ENCODE data around the gene MITF.

The MITF gene

GRCh38 chr3:69696367-69696766 lies 42.9 kb upstream of the MITF start:
- no peak overlapping the region for H2AFZ ChIP-seq
- TF ChIP-seq, protein P1, sequence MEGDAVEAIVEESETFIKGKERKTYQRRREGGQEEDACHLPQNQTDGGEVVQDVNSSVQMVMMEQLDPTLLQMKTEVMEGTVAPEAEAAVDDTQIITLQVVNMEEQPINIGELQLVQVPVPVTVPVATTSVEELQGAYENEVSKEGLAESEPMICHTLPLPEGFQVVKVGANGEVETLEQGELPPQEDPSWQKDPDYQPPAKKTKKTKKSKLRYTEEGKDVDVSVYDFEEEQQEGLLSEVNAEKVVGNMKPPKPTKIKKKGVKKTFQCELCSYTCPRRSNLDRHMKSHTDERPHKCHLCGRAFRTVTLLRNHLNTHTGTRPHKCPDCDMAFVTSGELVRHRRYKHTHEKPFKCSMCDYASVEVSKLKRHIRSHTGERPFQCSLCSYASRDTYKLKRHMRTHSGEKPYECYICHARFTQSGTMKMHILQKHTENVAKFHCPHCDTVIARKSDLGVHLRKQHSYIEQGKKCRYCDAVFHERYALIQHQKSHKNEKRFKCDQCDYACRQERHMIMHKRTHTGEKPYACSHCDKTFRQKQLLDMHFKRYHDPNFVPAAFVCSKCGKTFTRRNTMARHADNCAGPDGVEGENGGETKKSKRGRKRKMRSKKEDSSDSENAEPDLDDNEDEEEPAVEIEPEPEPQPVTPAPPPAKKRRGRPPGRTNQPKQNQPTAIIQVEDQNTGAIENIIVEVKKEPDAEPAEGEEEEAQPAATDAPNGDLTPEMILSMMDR (IDR thresholded peaks at IDR 0.05): no peak
- no peaks in the 10 kb centered on the region for H3K9me3 ChIP-seq (ENCODE audit: control insufficient read depth, low read length)
- no peak overlapping the region for H3K4me2 ChIP-seq (ENCODE audit: low read length)
- H3K27ac ChIP-seq: no peak overlapping the region
- H3K36me3 ChIP-seq (ENCODE audit: control insufficient read depth, insufficient read depth, low read length): no peaks in the 10 kb centered on the region
- no peaks in the 10 kb centered on the region for H3K79me2 ChIP-seq
- H3K4me1 ChIP-seq: peaks cover 5% of the 10 kb centered on the region
- H3K9ac ChIP-seq: no peak overlapping the region
- no peak overlapping the region for H3K4me3 ChIP-seq (ENCODE audit: low read depth, low read length)
- H3K27me3 ChIP-seq (ENCODE audit: control insufficient read depth, insufficient read depth, low read length): no peaks in the 10 kb centered on the region

DNA sequence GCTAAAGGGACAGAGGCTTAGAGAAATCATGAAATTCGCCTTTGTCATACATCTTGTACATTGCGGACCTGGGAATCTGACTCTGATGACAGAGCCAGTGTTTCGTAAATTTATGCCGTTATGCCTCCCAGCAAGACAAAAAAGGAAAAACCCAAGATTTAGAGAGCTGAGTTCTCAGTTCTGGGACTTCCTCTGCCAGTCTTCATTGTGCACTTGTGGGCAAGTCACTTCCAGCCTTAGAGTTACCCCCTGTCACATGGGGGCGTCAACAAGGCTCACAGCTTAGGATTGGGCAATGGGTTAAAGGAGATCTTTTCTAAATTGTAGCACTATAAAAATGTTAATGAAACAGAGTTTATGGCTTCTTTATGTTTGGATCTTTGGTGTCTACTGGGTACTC lies 41.9 kb upstream of the MITF start:
- peaks cover 5% of the 10 kb centered on the region for H3K4me1 ChIP-seq

GRCh38 chr3:69698728-69699127 lies 40.5 kb upstream of the MITF start:
- TF ChIP-seq, protein P1 (IDR thresholded peaks at IDR 0.05): no peak
- Histone ChIP-seq H3K9me3 (ENCODE audit: control insufficient read depth, low read length) (no peaks in the 10 kb centered on the region), H3K27me3 (ENCODE audit: control insufficient read depth, insufficient read depth, low read length) (no peaks in the 10 kb centered on the region), H3K4me1 (peaks cover 5% of the 10 kb centered on the region), H3K36me3 (ENCODE audit: control insufficient read depth, insufficient read depth, low read length) (no peaks in the 10 kb centered on the region), H3K9ac (no peak overlapping the region), H3K27ac (no peak overlapping the region), H3K4me2 (ENCODE audit: low read length) (no peak overlapping the region), H3K4me3 (ENCODE audit: low read depth, low read length) (no peak overlapping the region), H3K79me2 (no peaks in the 10 kb centered on the region), H2AFZ (no peak overlapping the region)

More for the DNA sequence above, 41.9 kb upstream of the MITF start:
- TF ChIP-seq, protein P1 (IDR thresholded peaks at IDR 0.05): no peak
- Histone ChIP-seq H3K9ac (no peak overlapping the region), H3K4me3 (ENCODE audit: low read depth, low read length) (no peak overlapping the region), H3K27me3 (ENCODE audit: control insufficient read depth, insufficient read depth, low read length) (no peaks in the 10 kb centered on the region), H3K79me2 (no peaks in the 10 kb centered on the region), H3K27ac (no peak overlapping the region), H3K9me3 (ENCODE audit: control insufficient read depth, low read length) (no peaks in the 10 kb centered on the region), H2AFZ (no peak overlapping the region), H3K36me3 (ENCODE audit: control insufficient read depth, insufficient read depth, low read length) (no peaks in the 10 kb centered on the region), H3K4me2 (ENCODE audit: low read length) (no peak overlapping the region)

- TF ChIP-seq, protein P1 (IDR thresholded peaks at IDR 0.05): no peak
- H3K4me1 ChIP-seq: peaks cover 5% of the 10 kb centered on the region
- no peak overlapping the region for H3K4me3 ChIP-seq (ENCODE audit: low read depth, low read length)
- no peaks in the 10 kb centered on the region for H3K79me2 ChIP-seq
- H3K27me3 ChIP-seq (ENCODE audit: control insufficient read depth, insufficient read depth, low read length): no peaks in the 10 kb centered on the region
- H3K4me2 ChIP-seq (ENCODE audit: low read length): no peak overlapping the region
- H3K9ac ChIP-seq: no peak overlapping the region
- no peak overlapping the region for H3K27ac ChIP-seq
- no peaks in the 10 kb centered on the region for H3K9me3 ChIP-seq (ENCODE audit: control insufficient read depth, low read length)
- no peaks in the 10 kb centered on the region for H3K36me3 ChIP-seq (ENCODE audit: control insufficient read depth, insufficient read depth, low read length)
- no peak overlapping the region for H2AFZ ChIP-seq
Measured at GRCh38 chr3:69699183-69699582, 40.1 kb upstream of the MITF start.

GRCh38 chr3:69700949-69701348 lies 38.3 kb upstream of the MITF start:
- Histone ChIP-seq H3K36me3 (ENCODE audit: control insufficient read depth, insufficient read depth, low read length) (no peaks in the 10 kb centered on the region), H3K27ac (no peak overlapping the region), H3K9ac (no peak overlapping the region), H3K9me3 (ENCODE audit: control insufficient read depth, low read length) (no peaks in the 10 kb centered on the region), H3K4me2 (ENCODE audit: low read length) (no peak overlapping the region), H3K27me3 (ENCODE audit: control insufficient read depth, insufficient read depth, low read length) (no peaks in the 10 kb centered on the region), H3K79me2 (no peaks in the 10 kb centered on the region), H3K4me1 (peaks cover 3% of the 10 kb centered on the region), H3K4me3 (ENCODE audit: low read depth, low read length) (no peak overlapping the region), H2AFZ (no peak overlapping the region)
- TF ChIP-seq, protein P1 (IDR thresholded peaks at IDR 0.05): no peak

Data from parathyroid adenoma (tissue), 2 donors.